Heart right ventricle (tissue), 16 donors: ENCODE measurements around the gene PROM2. TPM values are rescaled to one million over a fixed set of nuclear protein-coding genes. Genes with fewer than 3 reads are reported as not detected.

Experiments
- ATAC-seq, 8 donors: fragments of 200-7000 bp; cut with Tn5 transposase; one replicate each; pipeline ENCODE4 v1.9.1; 2020; ENCODE audit warnings: mild to moderate bottlenecking in 8 of 8, moderate library complexity in 8 of 8, moderate number of reproducible peaks in 1 of 8
- DNase-seq, 2 donors: peaks; one replicate each; pipeline ENCODE4 v3.0.0-alpha.2; 2020
- H3K27ac ChIP-seq, 10 donors: fragments of 200-600 bp; sonication (generic) in 2 of 10; one replicate each; pipeline versions ENCODE4 v1.5.0 to v1.8.0; 2020 to 2022; ENCODE audit warnings: mild to moderate bottlenecking in 3 of 10
- H3K27me3 ChIP-seq, 7 donors: fragments of 200-600 bp; one replicate each; pipeline ENCODE4 v1.8.0; 2021 to 2022; ENCODE audit warnings: mild to moderate bottlenecking in 2 of 7
- H3K36me3 ChIP-seq, 9 donors: fragments of 200-600 bp; sonication (generic) in 1 of 9; one replicate each; pipeline versions ENCODE4 v1.5.0 to v1.8.0; 2020 to 2022; ENCODE audit warnings: mild to moderate bottlenecking in 2 of 9
- H3K4me1 ChIP-seq, 9 donors: fragments of 200-600 bp; sonication (generic) in 1 of 9; one replicate each; pipeline versions ENCODE4 v1.5.0 to v1.8.0; 2020 to 2022; ENCODE audit warnings: mild to moderate bottlenecking in 4 of 9
- H3K4me3 ChIP-seq, 10 donors: fragments of 200-600 bp; sonication (generic) in 2 of 10; one replicate each; pipeline versions ENCODE4 v1.5.0 to v1.8.0; 2020 to 2022; ENCODE audit warnings: mild to moderate bottlenecking in 7 of 10, moderate library complexity in 2 of 10
- H3K9me3 ChIP-seq, 11 donors: fragments of 200-600 bp in 10 of 11; sonication (generic) in 2 of 11; one replicate each; pipeline versions ENCODE4 v1.5.0 to v1.8.0; 2013 to 2022; ENCODE audit warnings: mild to moderate bottlenecking in 2 of 11, control low read depth in 1 of 11, moderate library complexity in 1 of 11
- WGBS, 2 donors: extraction: QIAGEN DNeasy Blood & Tissue Kit; methylation state at CpG; one replicate each; pipeline ENCODE4 v1.1.7; 2013; ENCODE audit warnings: inconsistent platforms in 1 of 2; 5-methylcytosine and 5-hydroxymethylcytosine counted together
- intact Hi-C, 10 donors: fragments of 100-400 bp; cut with DNase I; formaldehyde crosslinking; loops; one replicate each; pipeline versions ENCODE4 v1.11.1 to v1.14.2; 2022
- polyA plus RNA-seq, 2 donors: library from polyadenylated mRNA; stranded (reverse); fragments of 200-250 nt; gene quantifications; one replicate each; pipeline ENCODE4 v1.2.3, GENCODE V29; 2013
- total RNA-seq, 10 donors: library from RNA; stranded (reverse); fragmentation: NEBNext Ultra II Directional in 3 of 10; extraction: Animal tissue kit (Norgen Biotek cat#: 25700) in 3 of 10; gene quantifications; one replicate each; pipeline versions ENCODE4 v1.2.1 to v1.2.4, GENCODE V29; 2021 to 2023
- TF ChIP-seq, protein P1 (sequence below), 9 donors: fragments of 200-600 bp; sonication (generic) in 2 of 9; IDR thresholded peaks; one replicate each; pipeline versions ENCODE4 v1.5.0 to v1.8.0; 2021 to 2022; ENCODE audit warnings: antibody characterized with exemption in 9 of 9, mild to moderate bottlenecking in 5 of 9, moderate library complexity in 1 of 9
- donor health status: Arrhythmogenic right ventricular cardiomyopathy.
- donor health status: ischemic (EF 13 %, LVEDD 7.1; RV severe dilation, severe dysfunction).
- donor health status: healthy with polysubstance abuse.
- donor health status: DM: no; HTN: yes; CAD: no.
- donor health status: DM: no; HTN: no; CAD: no.
- donor health status: ischemic (EF 25% LVEDD 6.9; RV normal size, moderate dysfunction).
- donor health status: ischemic (EF 25% LVEDD 5.7; RV mildly dilated, moderate dysfunction).
- donor health status: healthy.
- donor health status: DM: yes; HTN: yes; CAD: no.
- donor health status: Ischemic cardiomyopathy.
- donor health status: ischemic (EF 35%, LVEDD 5.7; RV mildly dilated, moderate dysfunction).
- donor health status: nonischemic (EF 11% LVEDD 7.7; RV severe dilation, severe dysfunction).
- donor health status: DM: yes; HTN: yes; CAD: no.
- donor health status: PGD.
- donor health status: ischemic (EF 29% LVEDD 5.4; RV normal size, mild dysfunction).
- donor health status: nonischemic (EF 23%, LVEDD 6.1; RV moderate dilation, normal function).

The PROM2 gene
- total and polyA plus RNA-seq, 12 donors: 0.32 to 3.4 (median 0.94) TPM

DNA sequence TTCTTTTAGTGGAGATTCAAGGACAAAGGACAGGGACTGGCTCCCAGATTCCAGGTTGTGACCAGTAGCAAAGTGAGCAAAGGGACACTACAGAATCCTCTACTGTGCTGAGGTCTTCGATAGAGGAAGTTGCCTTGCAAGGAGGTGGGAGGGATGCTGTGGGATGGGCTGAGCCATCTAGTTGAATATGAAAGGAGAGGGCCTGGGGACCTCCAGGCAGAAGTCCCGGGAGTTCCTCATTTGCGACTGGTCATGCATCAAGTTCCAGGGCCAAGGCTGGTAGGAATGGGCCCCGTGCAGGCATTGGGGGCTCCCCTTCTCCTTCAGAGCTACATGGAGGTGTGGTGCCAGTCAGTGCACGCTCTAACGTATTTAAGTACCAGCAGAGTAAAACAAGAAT lies 12.6 kb upstream of the PROM2 start:
- H3K4me1 ChIP-seq: no peaks in the 10 kb centered on the region
- no peak overlapping the region for H3K4me3 ChIP-seq
- no peak for DNase-seq
- no peak for ATAC-seq
- no peak overlapping the region for H3K27ac ChIP-seq
- WGBS, 2 donors: 71 to 72% methylated on average over 6 of the region's 6 CpGs
- peaks cover 0 to 20% (median 0%) of the 10 kb centered on the region in 11 donors for H3K9me3 ChIP-seq
- intact Hi-C loops: no loop called here
- TF ChIP-seq, protein P1, sequence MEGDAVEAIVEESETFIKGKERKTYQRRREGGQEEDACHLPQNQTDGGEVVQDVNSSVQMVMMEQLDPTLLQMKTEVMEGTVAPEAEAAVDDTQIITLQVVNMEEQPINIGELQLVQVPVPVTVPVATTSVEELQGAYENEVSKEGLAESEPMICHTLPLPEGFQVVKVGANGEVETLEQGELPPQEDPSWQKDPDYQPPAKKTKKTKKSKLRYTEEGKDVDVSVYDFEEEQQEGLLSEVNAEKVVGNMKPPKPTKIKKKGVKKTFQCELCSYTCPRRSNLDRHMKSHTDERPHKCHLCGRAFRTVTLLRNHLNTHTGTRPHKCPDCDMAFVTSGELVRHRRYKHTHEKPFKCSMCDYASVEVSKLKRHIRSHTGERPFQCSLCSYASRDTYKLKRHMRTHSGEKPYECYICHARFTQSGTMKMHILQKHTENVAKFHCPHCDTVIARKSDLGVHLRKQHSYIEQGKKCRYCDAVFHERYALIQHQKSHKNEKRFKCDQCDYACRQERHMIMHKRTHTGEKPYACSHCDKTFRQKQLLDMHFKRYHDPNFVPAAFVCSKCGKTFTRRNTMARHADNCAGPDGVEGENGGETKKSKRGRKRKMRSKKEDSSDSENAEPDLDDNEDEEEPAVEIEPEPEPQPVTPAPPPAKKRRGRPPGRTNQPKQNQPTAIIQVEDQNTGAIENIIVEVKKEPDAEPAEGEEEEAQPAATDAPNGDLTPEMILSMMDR (IDR thresholded peaks at IDR 0.05): no peak
- no peaks in the 10 kb centered on the region for H3K36me3 ChIP-seq
- no peaks in the 10 kb centered on the region for H3K27me3 ChIP-seq

DNA sequence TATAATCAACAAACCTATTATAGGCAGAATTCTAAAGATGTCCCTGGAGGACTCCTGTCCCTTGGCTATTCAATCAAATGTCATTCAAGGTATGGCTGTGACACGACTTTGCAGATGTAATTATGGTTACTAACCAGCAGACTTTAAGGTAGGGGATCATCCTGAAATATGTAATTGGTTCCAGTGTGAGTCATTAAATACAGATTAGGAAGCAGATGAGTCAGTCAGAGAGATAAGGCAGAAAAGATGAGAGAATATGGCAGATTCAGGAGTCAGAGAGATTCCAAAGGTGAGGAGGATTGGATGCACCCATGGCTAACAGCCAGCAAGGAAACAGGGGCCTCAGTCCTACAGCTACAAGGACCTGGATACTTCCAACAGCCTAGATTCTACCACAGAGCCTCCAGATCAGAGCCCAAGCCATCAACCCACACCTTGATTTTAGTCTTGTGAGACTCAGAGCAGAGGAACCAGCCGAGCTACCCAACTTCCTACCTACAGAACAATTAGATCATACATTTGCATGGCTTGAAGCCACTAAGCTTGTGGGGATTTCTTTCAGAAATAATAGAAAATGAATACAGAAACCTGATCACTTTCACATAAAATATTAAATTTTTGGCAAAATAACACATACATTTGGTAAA lies 11.2 kb upstream of the PROM2 start:
- TF ChIP-seq, protein P1 (IDR thresholded peaks at IDR 0.05): no peak
- Histone ChIP-seq H3K36me3 (no peaks in the 10 kb centered on the region), H3K9me3 (peaks cover 0 to 6% (median 0%) of the 10 kb centered on the region in 11 donors), H3K27me3 (no peaks in the 10 kb centered on the region), H3K27ac (no peak overlapping the region), H3K4me1 (no peaks in the 10 kb centered on the region), H3K4me3 (no peak overlapping the region)
- DNase-seq (no peak), ATAC-seq (no peak)
- intact Hi-C loops: no loop called here
- 65 to 71% methylated on average over 2 of the region's 2 CpGs for WGBS, 2 donors

DNA sequence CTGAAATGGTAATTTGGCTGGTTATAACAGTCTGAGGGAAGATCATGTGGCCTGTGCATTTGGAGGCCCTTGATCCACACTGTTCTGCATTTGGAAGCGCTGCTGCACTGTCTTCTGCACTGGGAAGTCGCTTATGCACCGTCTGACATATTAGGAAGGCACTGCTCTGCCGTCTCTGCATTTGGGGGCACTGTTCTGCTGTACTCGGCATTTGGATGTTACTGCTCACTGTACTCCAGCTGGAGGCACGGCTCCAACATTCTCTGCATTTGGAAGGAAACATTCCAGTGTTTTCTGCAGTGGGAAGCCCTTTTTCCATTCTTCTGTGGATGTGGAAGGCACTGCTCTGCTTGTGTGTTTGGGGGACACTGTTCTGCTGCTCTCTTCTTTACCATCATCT lies 9.6 kb upstream of the PROM2 start:
- no peak for ATAC-seq
- TF ChIP-seq, protein P1 (IDR thresholded peaks at IDR 0.05): no peak
- no peaks in the 10 kb centered on the region for H3K27me3 ChIP-seq
- intact Hi-C loops: no loop called here
- WGBS, 2 donors: 44 to 45% methylated on average over 6 of the region's 6 CpGs
- no peaks in the 10 kb centered on the region for H3K4me1 ChIP-seq
- no peak overlapping the region for H3K27ac ChIP-seq
- no peak for DNase-seq
- H3K4me3 ChIP-seq: no peak overlapping the region
- no peaks in the 10 kb centered on the region for H3K36me3 ChIP-seq
- H3K9me3 ChIP-seq: no peaks in the 10 kb centered on the region

DNA sequence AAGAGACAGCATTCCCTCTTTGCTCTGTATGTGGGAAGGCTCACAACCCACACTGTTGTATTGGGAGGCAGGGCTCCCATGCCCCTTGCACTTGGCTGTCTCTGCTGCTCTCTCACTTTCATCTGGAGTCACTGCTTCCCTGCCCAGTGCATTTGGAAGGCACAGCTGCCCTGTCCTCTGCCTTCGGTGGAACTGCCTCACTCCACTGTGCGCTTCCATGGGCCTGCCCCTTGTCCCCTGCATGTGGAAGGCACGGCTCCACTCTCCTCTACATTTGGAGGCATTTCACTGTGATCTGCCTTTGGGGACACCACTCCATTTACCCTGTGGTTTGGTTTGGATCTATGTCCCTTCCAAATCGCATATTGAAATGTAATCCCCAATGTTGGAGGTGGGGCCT lies 9.1 kb upstream of the PROM2 start:
- H3K36me3 ChIP-seq: no peaks in the 10 kb centered on the region
- TF ChIP-seq, protein P1 (IDR thresholded peaks at IDR 0.05): no peak
- H3K27ac ChIP-seq: no peak overlapping the region
- no peaks in the 10 kb centered on the region for H3K4me1 ChIP-seq
- H3K4me3 ChIP-seq: no peak overlapping the region
- DNase-seq (no peak), ATAC-seq (no peak)
- no peaks in the 10 kb centered on the region for H3K27me3 ChIP-seq
- no peaks in the 10 kb centered on the region for H3K9me3 ChIP-seq
- 85 to 91% methylated on average over 4 of the region's 4 CpGs for WGBS, 2 donors
- intact Hi-C loops: no loop called here
